BLaER1 treated with 17β-estradiol and CSF1 and Interleukin-3, amounts not matched to agents 10 nM and 100 nM (cell line): Measurements from ENCODE around the gene SIDT2.
"Not testable (repeated sequence)": the region's sequence is repeated elsewhere in the genome, so short reads cannot be mapped to it uniquely, and the experiment has no call there.

ENCODE experiments used
- H3K27ac ChIP-seq, 11 experiments: shearing (Covaris generic); formaldehyde crosslinking; 2 replicates each; pipeline ENCODE4 v1.8.1; 2022
- H3K27me3 ChIP-seq, 11 experiments: shearing (Covaris generic); formaldehyde crosslinking; 2 replicates each; pipeline ENCODE4 v1.8.1; 2022
- H3K36me3 ChIP-seq, 11 experiments: shearing (Covaris generic); formaldehyde crosslinking; 2 replicates each; pipeline ENCODE4 v1.8.1; 2022
- H3K4me1 ChIP-seq, 10 experiments: shearing (Covaris generic); formaldehyde crosslinking; 2 replicates each; pipeline ENCODE4 v1.8.1; 2022
- H3K4me2 ChIP-seq, 11 experiments: shearing (Covaris generic); formaldehyde crosslinking; 2 replicates each; pipeline ENCODE4 v1.8.1; 2022
- H3K4me3 ChIP-seq, 10 experiments: shearing (Covaris generic); formaldehyde crosslinking; 2 replicates each; pipeline ENCODE4 v1.8.1; 2022
- H3K9ac ChIP-seq, 11 experiments: shearing (Covaris generic); formaldehyde crosslinking; 2 replicates each; pipeline ENCODE4 v1.8.1; 2022
- H3K9me3 ChIP-seq, 11 experiments: shearing (Covaris generic); formaldehyde crosslinking; replicated peaks in 1 of 11; 2 replicates each; pipeline ENCODE4 v1.8.1; 2022
- H4K20me1 ChIP-seq, 11 experiments: shearing (Covaris generic); formaldehyde crosslinking; 2 replicates each; pipeline ENCODE4 v1.8.1; 2022
- Cebpa-rat ChIP-seq, 11 experiments: shearing (Covaris generic); IDR thresholded peaks; 2 replicates each; pipeline ENCODE4 v1.8.1; 2022

Gene SIDT2

DNA sequence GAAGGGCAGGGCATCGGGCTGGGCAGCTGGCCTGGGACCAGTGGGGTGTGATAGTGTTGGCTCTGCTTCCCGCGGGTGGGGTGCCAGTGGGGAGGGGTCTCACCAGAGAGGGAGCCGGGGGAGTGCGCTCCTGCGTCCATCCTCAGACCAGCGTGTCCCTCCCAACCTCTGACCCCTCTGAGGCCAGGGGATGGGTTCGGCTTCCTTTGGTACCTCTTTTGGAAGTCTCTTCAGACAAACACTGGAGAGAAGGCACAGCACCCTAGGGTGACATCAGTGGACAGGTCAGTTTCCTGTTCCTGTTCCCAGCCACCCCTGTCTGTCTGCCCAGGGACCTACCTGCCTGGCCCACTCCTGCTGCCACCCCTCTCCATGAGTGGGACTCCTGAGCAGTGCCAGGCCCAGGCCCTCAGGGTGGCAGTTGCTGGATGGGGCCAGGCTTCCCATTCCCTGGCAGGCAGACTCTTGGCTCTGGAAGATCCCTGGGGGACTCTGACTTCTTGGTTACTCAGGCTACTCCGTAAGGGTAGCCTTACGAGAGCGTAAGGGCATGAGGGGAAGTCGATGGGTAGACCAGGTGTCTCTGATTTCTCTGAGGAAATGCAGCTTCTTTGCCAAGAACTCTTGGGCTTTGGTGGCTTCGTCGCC, 23.2 kb downstream of the SIDT2 start:
- Histone ChIP-seq H3K4me1 (peaks cover 10 to 19% (median 13%) of the 10 kb centered on the region in 10 experiments; a peak in 15 of 20 replicates), H3K27me3 (no peaks in the 10 kb centered on the region), H3K36me3 (peaks cover 20 to 63% (median 41%) of the 10 kb centered on the region in 11 experiments), H3K9me3 (no peaks in the 10 kb centered on the region), H3K4me3 (no peak overlapping the region), H4K20me1 (peaks cover 0 to 28% (median 0%) of the 10 kb centered on the region in 11 experiments; a peak in 3 of 22 replicates), H3K9ac (peak overlapping the region in 4 of 11 experiments; percentile 11 to 38 (median 23); a peak in 2 of 22 replicates), H3K4me2 (peak overlapping the region in 6 of 11 experiments; percentile 6 to 40 (median 16); a peak in 7 of 22 replicates), H3K27ac (peak overlapping the region in 5 of 11 experiments; percentile 0 to 31 (median 29); a peak in 8 of 22 replicates)
- TF ChIP-seq Cebpa-rat (IDR thresholded peaks at IDR 0.05): no peak

GRCh38 chr11:117202386-117203068, 24.0 kb downstream of the SIDT2 start:
- H3K4me3 ChIP-seq: no peak overlapping the region
- peak overlapping the region in 2 of 11 experiments; percentile 13 to 37; a peak in 3 of 22 replicates for H3K4me2 ChIP-seq
- no peak for TF ChIP-seq Cebpa-rat (IDR thresholded peaks at IDR 0.05)
- peaks cover 0 to 28% (median 0%) of the 10 kb centered on the region in 11 experiments; a peak in 3 of 22 replicates for H4K20me1 ChIP-seq
- H3K9ac ChIP-seq: peak overlapping the region in 1 of 11 experiments; percentile 38; a peak in 1 of 22 replicates
- peaks cover 10 to 19% (median 13%) of the 10 kb centered on the region in 10 experiments; a peak in 15 of 20 replicates for H3K4me1 ChIP-seq
- H3K27me3 ChIP-seq: no peaks in the 10 kb centered on the region
- H3K9me3 ChIP-seq: no peaks in the 10 kb centered on the region
- H3K27ac ChIP-seq: peak overlapping the region in 4 of 11 experiments; percentile 0 to 31 (median 26); a peak in 6 of 22 replicates
- H3K36me3 ChIP-seq: peaks cover 19 to 56% (median 33%) of the 10 kb centered on the region in 11 experiments

- H3K9me3 ChIP-seq: no peaks in the 10 kb centered on the region
- H4K20me1 ChIP-seq: peaks cover 0 to 27% (median 0%) of the 10 kb centered on the region in 11 experiments; a peak in 3 of 22 replicates
- no peak overlapping the region for H3K4me3 ChIP-seq
- H3K36me3 ChIP-seq: peaks cover 19 to 51% (median 30%) of the 10 kb centered on the region in 11 experiments
- no peak for TF ChIP-seq Cebpa-rat (IDR thresholded peaks at IDR 0.05)
- no peak overlapping the region for H3K9ac ChIP-seq
- H3K27me3 ChIP-seq: no peaks in the 10 kb centered on the region
- no peak overlapping the region for H3K4me2 ChIP-seq
- 0 out of 22 replicates have a peak overlapping the region, but pooled peaks of 1 of the 11 experiments have one; percentile 5 for H3K27ac ChIP-seq
- H3K4me1 ChIP-seq: peaks cover 10 to 19% (median 13%) of the 10 kb centered on the region in 10 experiments; a peak in 15 of 20 replicates
Measured at GRCh38 chr11:117203069-117203407, 24.5 kb downstream of the SIDT2 start.

- Histone ChIP-seq H3K4me2 (no peak overlapping the region), H3K36me3 (peaks cover 19 to 44% (median 24%) of the 10 kb centered on the region in 11 experiments), H3K4me3 (no peak overlapping the region), H3K27me3 (no peaks in the 10 kb centered on the region), H3K9ac (no peak overlapping the region), H3K27ac (no peak overlapping the region), H3K9me3 (no peaks in the 10 kb centered on the region), H3K4me1 (peaks cover 10 to 19% (median 13%) of the 10 kb centered on the region in 10 experiments; a peak in 15 of 20 replicates), H4K20me1 (peaks cover 0 to 22% (median 0%) of the 10 kb centered on the region in 11 experiments; a peak in 3 of 22 replicates)
- TF ChIP-seq Cebpa-rat (IDR thresholded peaks at IDR 0.05): no peak
Measured at GRCh38 chr11:117204283-117205080, 25.9 kb downstream of the SIDT2 start.

GRCh38 chr11:117205211-117205818, 26.8 kb downstream of the SIDT2 start:
- Histone ChIP-seq H3K4me2 (no peak overlapping the region), H3K9ac (no peak overlapping the region), H3K27ac (no peak overlapping the region), H4K20me1 (peaks cover 0 to 22% (median 0%) of the 10 kb centered on the region in 11 experiments; a peak in 3 of 22 replicates), H3K36me3 (peaks cover 20 to 48% (median 26%) of the 10 kb centered on the region in 11 experiments), H3K4me1 (peaks cover 10 to 19% (median 13%) of the 10 kb centered on the region in 10 experiments; a peak in 15 of 20 replicates), H3K4me3 (no peak overlapping the region), H3K27me3 (no peaks in the 10 kb centered on the region), H3K9me3 (no peaks in the 10 kb centered on the region)
- no peak for TF ChIP-seq Cebpa-rat (IDR thresholded peaks at IDR 0.05)

DNA sequence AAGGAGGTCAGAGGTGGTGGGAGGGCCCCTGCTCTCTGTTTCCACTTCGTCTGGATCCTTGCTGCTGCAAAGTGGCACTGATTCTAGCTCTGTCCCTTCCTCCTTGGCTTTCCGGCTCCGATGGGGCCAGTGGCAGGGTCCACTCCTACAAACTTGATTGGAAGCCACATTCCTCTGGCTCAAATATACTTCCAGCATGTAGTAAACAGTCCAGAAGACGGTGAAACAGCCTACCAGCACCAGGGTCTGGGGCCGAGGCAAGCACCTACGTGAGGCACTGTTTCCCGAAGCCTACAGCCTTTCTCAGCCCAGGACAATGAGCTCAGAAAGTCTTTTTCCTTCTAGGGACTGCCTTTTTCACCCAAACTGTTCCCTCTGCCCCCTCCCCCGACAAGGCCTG, 27.6 kb downstream of the SIDT2 start:
- H3K4me2 ChIP-seq, H3K27me3 ChIP-seq, H3K9me3 ChIP-seq, H3K27ac ChIP-seq, H3K9ac ChIP-seq, H3K4me3 ChIP-seq: not testable (repeated sequence)
- Histone ChIP-seq H4K20me1 (peaks cover 0 to 22% (median 0%) of the 10 kb centered on the region in 11 experiments; a peak in 3 of 22 replicates), H3K4me1 (peaks cover 10 to 14% (median 12%) of the 10 kb centered on the region in 10 experiments; a peak in 15 of 20 replicates), H3K36me3 (peaks cover 21 to 56% (median 33%) of the 10 kb centered on the region in 11 experiments)

- H3K9me3 ChIP-seq, H3K9ac ChIP-seq, H3K4me2 ChIP-seq, H3K4me3 ChIP-seq, H3K27me3 ChIP-seq, H3K4me1 ChIP-seq, H3K27ac ChIP-seq: not testable (repeated sequence)
- Histone ChIP-seq H4K20me1 (peaks cover 0 to 18% (median 0%) of the 10 kb centered on the region in 11 experiments; a peak in 3 of 22 replicates), H3K36me3 (peaks cover 27 to 64% (median 41%) of the 10 kb centered on the region in 11 experiments)
Measured at GRCh38 chr11:117206859-117207258, 28.3 kb downstream of the SIDT2 start.

- not testable (repeated sequence) for H3K4me3 ChIP-seq, H3K4me2 ChIP-seq, H3K27ac ChIP-seq, H3K9ac ChIP-seq, H3K4me1 ChIP-seq, H3K27me3 ChIP-seq, H3K9me3 ChIP-seq
- Histone ChIP-seq H3K36me3 (peaks cover 28 to 70% (median 44%) of the 10 kb centered on the region in 11 experiments), H4K20me1 (peaks cover 0 to 16% (median 0%) of the 10 kb centered on the region in 11 experiments; a peak in 3 of 22 replicates)
Measured at GRCh38 chr11:117207481-117207880, 28.9 kb downstream of the SIDT2 start.

DNA sequence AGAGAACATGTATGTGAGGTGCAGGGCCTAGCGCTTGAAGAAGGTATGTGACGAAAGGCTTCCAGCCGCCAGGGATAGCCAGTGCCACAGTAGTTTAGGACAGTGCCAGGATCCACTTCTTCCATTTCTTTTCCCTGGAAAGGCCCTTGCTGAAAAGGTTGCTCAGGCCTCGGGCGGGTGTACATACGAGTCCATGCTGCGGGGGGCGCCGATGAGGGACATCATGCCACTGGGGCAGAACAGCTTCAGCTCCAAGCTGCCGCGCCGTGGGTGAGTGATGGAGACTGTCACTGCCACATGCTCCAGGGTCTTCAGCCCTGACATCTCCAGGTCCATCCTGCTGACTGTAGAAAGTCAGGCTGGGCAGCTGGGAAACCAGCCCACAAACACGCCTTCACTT, 30.2 kb downstream of the SIDT2 start:
- H3K36me3 ChIP-seq: peaks cover 37 to 70% (median 53%) of the 10 kb centered on the region in 11 experiments
- H3K27me3 ChIP-seq, H3K4me2 ChIP-seq, H3K27ac ChIP-seq, H3K9ac ChIP-seq, H3K4me3 ChIP-seq, H3K4me1 ChIP-seq, H3K9me3 ChIP-seq: not testable (repeated sequence)
- H4K20me1 ChIP-seq: peaks cover 0 to 16% (median 0%) of the 10 kb centered on the region in 11 experiments; a peak in 3 of 22 replicates

GRCh38 chr11:117209351-117210125, 31.0 kb downstream of the SIDT2 start:
- H3K9me3 ChIP-seq, H3K27ac ChIP-seq, H3K4me3 ChIP-seq, H3K4me2 ChIP-seq, H3K9ac ChIP-seq, H3K27me3 ChIP-seq, H3K4me1 ChIP-seq: not testable (repeated sequence)
- Histone ChIP-seq H3K36me3 (peaks cover 37 to 70% (median 51%) of the 10 kb centered on the region in 11 experiments), H4K20me1 (peaks cover 0 to 10% (median 0%) of the 10 kb centered on the region in 11 experiments; a peak in 2 of 22 replicates)
